Sigmoid colon (tissue), 4 donors: Measurements from ENCODE around the gene ULK3.

Experiments used
- POLR2AphosphoS5 ChIP-seq, 4 donors: sonication (generic); formaldehyde crosslinking; IDR thresholded peaks; one replicate each; pipeline ENCODE4 v1.6.1; 2017; ENCODE audit warnings: antibody characterized with exemption in 4 of 4
- TF ChIP-seq, protein P1 (sequence below), 4 experiments: fragments of 450-650 bp in 3 of 4; fragments of 200-600 bp in 1 of 4; IDR thresholded peaks; one replicate each; pipeline ENCODE4 v1.5.1; 2016 to 2019; ENCODE audit warnings: antibody characterized with exemption in 4 of 4, mild to moderate bottlenecking in 3 of 4, moderate library complexity in 2 of 4

DNA sequence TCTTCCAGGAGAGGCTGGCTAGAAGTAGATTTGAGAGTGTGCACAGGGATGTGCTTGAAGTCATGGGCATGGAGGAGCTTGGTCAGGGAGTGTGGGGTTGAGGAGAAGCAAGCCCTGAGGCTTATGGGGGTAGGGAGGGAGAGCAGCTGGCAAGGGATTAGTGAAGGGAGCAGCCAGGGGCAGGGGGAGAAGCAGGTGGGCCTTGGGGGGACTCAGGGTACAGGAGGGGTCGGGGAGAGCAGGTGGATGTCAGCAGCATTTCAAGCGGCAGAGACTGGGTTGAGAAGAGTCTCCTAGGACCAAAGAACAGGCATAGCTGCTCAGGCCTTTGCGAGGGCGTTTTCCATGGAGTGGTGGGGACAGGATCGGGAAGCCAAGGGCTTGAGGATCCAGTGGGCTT is 33.7 kb downstream of the ULK3 start:
- TF ChIP-seq, protein P1, sequence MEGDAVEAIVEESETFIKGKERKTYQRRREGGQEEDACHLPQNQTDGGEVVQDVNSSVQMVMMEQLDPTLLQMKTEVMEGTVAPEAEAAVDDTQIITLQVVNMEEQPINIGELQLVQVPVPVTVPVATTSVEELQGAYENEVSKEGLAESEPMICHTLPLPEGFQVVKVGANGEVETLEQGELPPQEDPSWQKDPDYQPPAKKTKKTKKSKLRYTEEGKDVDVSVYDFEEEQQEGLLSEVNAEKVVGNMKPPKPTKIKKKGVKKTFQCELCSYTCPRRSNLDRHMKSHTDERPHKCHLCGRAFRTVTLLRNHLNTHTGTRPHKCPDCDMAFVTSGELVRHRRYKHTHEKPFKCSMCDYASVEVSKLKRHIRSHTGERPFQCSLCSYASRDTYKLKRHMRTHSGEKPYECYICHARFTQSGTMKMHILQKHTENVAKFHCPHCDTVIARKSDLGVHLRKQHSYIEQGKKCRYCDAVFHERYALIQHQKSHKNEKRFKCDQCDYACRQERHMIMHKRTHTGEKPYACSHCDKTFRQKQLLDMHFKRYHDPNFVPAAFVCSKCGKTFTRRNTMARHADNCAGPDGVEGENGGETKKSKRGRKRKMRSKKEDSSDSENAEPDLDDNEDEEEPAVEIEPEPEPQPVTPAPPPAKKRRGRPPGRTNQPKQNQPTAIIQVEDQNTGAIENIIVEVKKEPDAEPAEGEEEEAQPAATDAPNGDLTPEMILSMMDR (IDR thresholded peaks at IDR 0.05): no peak
- TF ChIP-seq POLR2AphosphoS5 (IDR thresholded peaks at IDR 0.05): no peak
